GM08714 (cell line): ENCODE results near the gene PPP2R3A.

Source experiments
- H3K4me3 ChIP-seq: fragments of 200-500 bp; sonication (Bioruptor generic); 2 replicates; pipeline ENCODE4 v1.5.1; 2014; ENCODE audit warnings: mild to moderate bottlenecking, low read length, inconsistent platforms
- ZNF274 ChIP-seq: IDR thresholded peaks from 2 replicates; pipeline ENCODE4 v1.6.1; 2012; ENCODE audit warnings: mild to moderate bottlenecking, low read depth, low read length

PPP2R3A gene

GRCh38 chr3:136195258-136196063 is 229.9 kb downstream of the PPP2R3A start:
- H3K4me3 ChIP-seq, result peak overlapping the region; percentile 71
- no peak for TF ChIP-seq ZNF274

GRCh38 chr3:136196064-136196400 is 230.5 kb downstream of the PPP2R3A start, which contains the start of gene MSL2:
Gene MSL2 (minus strand): TSS chr3:136196335. CDS start chr3:136195113, 1,222 bp downstream.
- peak within 1 kb of the TSS; percentile 71 for H3K4me3 ChIP-seq
- no peak for TF ChIP-seq ZNF274

- TF ChIP-seq ZNF274, result no peak
- H3K4me3 ChIP-seq, result peak overlapping the region; percentile 71; the same call in 1 of the 2 replicates
Observed at GRCh38 chr3:136196401-136197158, 231.1 kb downstream of the PPP2R3A start.

- H3K4me3 ChIP-seq, result peak overlapping the region; percentile 53; the same call in 1 of the 2 replicates
- no peak for TF ChIP-seq ZNF274
Observed at GRCh38 chr3:136197159-136197793, 231.7 kb downstream of the PPP2R3A start.
